ENCODE measurements around the gene LMNTD2. TPM values are rescaled to one million over a fixed set of nuclear protein-coding genes. Genes with fewer than 3 reads are reported as not detected.
"Not testable (repeated sequence)": the region's sequence is repeated elsewhere in the genome, so short reads cannot be mapped to it uniquely, and the experiment has no call there.

The LMNTD2 gene
- total RNA-seq, 1 donor from 2014 or later = 1.9 TPM

DNA sequence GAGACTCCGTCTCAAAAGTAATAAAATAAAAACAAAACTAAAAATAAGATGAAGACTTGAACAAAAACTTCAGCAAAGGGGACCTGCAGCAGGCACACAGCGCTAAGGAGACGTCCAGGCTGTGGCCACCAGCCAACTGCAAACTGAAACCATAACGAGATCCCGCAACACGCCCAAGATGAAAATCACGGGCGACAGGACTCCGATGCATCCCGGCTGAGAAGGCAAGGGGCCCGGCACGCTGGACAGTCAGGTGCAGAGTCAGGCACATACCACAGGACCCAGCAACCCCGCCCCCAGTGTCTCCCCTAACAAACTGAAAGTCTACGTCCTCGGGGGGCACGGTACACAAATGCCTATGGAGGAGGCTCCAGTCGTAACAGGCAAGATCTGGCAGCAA, 34.3 kb downstream of the LMNTD2 start:
- DNase-seq (ENCODE audit: low read depth) = no peak
- Histone ChIP-seq H3K27me3 (ENCODE audit: control insufficient read depth, insufficient read depth, low read length) (no peaks in the 10 kb centered on the region), H3K4me3 (ENCODE audit: low read depth, low read length) (no peak overlapping the region), H3K36me3 (ENCODE audit: control insufficient read depth, insufficient read depth, low read length) (no peaks in the 10 kb centered on the region)
- TF ChIP-seq, protein P1, sequence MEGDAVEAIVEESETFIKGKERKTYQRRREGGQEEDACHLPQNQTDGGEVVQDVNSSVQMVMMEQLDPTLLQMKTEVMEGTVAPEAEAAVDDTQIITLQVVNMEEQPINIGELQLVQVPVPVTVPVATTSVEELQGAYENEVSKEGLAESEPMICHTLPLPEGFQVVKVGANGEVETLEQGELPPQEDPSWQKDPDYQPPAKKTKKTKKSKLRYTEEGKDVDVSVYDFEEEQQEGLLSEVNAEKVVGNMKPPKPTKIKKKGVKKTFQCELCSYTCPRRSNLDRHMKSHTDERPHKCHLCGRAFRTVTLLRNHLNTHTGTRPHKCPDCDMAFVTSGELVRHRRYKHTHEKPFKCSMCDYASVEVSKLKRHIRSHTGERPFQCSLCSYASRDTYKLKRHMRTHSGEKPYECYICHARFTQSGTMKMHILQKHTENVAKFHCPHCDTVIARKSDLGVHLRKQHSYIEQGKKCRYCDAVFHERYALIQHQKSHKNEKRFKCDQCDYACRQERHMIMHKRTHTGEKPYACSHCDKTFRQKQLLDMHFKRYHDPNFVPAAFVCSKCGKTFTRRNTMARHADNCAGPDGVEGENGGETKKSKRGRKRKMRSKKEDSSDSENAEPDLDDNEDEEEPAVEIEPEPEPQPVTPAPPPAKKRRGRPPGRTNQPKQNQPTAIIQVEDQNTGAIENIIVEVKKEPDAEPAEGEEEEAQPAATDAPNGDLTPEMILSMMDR (IDR thresholded peaks at IDR 0.05; ENCODE audit: insufficient read depth, low read length, poor library complexity, severe bottlenecking) = no peak

DNA sequence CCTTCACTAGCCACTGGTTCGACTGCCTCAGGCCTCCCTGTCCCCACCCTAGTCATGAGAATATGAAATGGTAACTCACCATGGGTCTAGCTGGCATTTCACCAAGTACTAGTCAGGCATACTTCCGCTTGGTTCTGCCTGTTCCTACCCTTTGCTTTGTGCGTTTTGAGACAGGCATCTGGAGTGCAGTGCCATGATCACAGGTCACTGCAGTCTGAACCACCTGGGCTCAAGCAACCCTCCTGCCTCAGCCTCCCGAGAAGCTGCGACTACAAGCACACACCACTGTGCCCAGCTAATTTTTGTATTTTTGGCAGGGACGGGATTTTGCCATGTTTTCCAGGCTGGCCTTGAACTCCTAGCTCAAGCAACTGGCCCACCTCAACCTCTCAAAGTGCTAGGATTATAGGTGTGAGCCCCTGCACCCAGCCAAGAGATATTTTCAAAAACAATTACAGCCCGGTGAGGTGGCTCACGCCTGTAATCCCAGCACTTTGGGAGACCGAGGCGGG, 39.3 kb downstream of the LMNTD2 start:
- DNase-seq (ENCODE audit: low read depth) = no peak
- TF ChIP-seq, protein P1 (IDR thresholded peaks at IDR 0.05; ENCODE audit: insufficient read depth, low read length, poor library complexity, severe bottlenecking) = no peak
- no peaks in the 10 kb centered on the region for H3K27me3 ChIP-seq (ENCODE audit: control insufficient read depth, insufficient read depth, low read length)
- no peaks in the 10 kb centered on the region for H3K36me3 ChIP-seq (ENCODE audit: control insufficient read depth, insufficient read depth, low read length)
- no peak overlapping the region for H3K4me3 ChIP-seq (ENCODE audit: low read depth, low read length)

DNA sequence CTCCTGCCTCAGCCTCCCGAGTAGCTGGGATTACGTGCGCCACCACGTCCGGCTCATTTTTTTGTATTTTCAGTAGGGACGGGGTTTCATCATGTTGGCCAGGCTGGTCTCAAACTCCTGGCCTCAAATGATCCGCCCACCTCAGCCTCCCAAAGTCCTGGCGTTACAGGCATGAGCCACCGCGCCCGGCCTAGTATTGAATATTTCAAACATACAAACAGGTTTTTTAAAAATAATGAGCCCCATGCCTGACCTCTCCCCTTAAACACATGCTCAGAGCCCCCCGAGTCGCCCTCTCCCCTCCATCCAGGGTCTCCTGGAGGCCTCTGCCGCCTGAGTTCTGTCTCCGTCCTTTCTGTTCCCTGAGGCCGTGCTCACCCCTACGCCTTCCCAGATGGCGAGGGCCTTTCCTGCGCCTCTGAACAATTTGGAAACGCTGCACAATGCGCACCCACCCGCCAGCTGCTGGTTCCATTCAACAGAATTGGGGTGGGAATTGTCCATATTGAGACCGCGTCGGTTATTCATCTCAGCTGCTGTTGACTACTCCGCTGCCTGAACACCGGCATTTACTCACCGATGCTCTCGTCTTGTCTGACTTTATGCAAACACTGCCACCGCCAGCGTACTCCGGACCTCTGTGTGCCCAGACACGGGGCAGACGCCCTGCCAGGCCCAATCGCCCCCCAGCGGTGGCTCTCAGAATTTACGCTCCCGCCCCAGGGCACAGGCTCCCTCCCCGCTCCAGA, 39.9 kb downstream of the LMNTD2 start:
- no peaks in the 10 kb centered on the region for H3K36me3 ChIP-seq (ENCODE audit: control insufficient read depth, insufficient read depth, low read length)
- no peak overlapping the region for H3K4me3 ChIP-seq (ENCODE audit: low read depth, low read length)
- TF ChIP-seq, protein P1 (IDR thresholded peaks at IDR 0.05; ENCODE audit: insufficient read depth, low read length, poor library complexity, severe bottlenecking) = no peak
- no peaks in the 10 kb centered on the region for H3K27me3 ChIP-seq (ENCODE audit: control insufficient read depth, insufficient read depth, low read length)
- DNase-seq (ENCODE audit: low read depth) = no peak

DNA sequence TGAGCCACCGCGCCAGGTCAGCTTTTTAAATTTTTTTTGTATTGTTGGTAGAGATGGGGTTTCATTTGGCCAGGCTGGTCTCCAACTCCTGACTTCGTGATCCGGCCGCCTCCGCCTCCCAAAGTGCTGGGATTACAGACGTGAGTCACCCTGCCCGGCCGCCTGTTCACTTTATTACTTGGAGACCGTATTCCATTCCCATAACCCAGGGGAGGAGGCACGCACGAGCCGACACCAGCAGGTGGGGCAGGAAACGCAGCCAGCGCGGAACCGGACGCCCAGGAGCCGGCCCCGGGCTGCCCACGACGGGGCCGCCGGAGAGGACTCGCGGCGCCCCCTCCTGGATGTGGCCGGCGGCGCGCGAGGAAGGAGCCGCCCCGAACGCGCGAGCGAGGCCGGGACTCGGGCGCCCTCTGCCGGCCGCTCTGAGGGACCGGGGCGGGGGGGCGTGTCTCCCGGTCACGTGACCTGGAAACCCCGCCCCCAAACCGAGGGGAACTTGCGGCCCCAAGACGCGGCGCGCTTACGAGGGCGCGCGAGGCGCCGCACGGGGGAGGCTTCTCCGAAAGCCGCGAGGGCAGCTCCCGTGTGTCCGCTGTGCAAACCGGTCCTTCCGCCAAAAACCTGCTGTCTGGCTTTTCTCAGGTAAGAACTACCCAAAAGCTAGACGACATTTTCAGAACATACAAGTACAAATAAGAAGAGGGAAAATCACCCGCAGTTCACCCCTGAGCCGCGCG, 41.9 kb downstream of the LMNTD2 start:
- TF ChIP-seq, protein P1 (IDR thresholded peaks at IDR 0.05; ENCODE audit: insufficient read depth, low read length, poor library complexity, severe bottlenecking) = peak; percentile 35
- peak; percentile 81 for DNase-seq (ENCODE audit: low read depth)
- Histone ChIP-seq H3K27me3 (ENCODE audit: control insufficient read depth, insufficient read depth, low read length) (no peaks in the 10 kb centered on the region), H3K36me3 (ENCODE audit: control insufficient read depth, insufficient read depth, low read length) (no peaks in the 10 kb centered on the region), H3K4me3 (ENCODE audit: low read depth, low read length) (peak overlapping the region; percentile 18)

DNA sequence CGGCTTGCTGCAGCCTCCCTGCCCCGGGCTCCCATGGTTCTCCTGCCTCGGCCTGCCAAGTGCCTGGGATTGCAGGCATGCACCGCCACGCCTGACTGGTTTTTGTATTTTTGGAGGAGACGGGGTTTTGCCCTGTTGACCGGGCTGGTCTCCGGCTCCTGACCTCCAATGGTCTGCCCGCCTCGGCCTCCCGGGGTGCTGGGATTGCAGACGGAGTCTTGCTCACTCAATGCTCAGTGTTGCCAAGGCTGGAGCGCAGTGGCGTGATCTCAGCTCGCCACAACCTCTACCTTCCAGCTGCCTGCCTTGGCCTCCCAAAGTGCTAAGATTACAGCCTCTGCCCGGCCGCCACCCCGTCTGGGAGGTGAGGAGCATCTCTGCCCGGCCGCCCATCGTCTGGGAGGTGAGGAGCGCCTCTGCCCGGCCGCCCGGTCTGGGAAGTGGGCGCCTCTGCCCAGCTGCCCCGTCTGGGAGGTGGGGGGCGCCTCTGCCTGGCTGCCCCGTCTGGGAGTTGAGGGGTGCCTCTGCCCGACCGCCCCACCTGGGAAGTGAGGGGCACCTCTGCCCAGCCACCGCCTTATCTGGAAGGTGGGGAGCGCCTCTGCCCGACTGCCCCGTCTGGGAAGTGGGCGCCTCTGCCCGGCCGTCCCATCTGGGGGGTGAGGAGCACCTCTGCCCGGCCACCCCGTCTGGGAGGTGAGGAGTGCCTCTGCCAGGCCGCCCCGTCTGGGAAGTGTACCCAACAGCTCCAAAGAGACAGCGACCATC, 43.4 kb downstream of the LMNTD2 start:
- H3K36me3 ChIP-seq (ENCODE audit: control insufficient read depth, insufficient read depth, low read length); H3K27me3 ChIP-seq (ENCODE audit: control insufficient read depth, insufficient read depth, low read length); DNase-seq (ENCODE audit: low read depth); H3K4me3 ChIP-seq (ENCODE audit: low read depth, low read length): not testable (repeated sequence)

DNA sequence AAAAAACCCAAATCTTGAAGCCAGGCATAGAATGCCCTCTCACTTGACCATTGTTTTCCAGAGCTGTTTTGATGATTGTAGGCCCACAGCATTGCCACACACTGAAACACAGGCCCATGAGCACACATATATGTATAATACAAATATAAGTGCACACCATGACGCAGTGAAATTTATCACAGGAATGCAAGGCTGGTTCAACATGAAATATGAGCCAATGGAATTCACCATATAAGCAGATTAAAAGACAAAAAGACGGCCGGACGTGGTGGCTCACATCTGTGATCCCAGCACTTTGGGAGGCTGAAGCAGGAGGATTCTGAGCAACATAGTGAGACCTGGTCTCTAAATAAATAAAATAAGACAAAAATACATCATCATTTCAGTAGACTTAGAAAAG, 44.1 kb downstream of the LMNTD2 start:
- TF ChIP-seq, protein P1 (IDR thresholded peaks at IDR 0.05; ENCODE audit: insufficient read depth, low read length, poor library complexity, severe bottlenecking) = no peak
- Histone ChIP-seq H3K4me3 (ENCODE audit: low read depth, low read length) (no peak overlapping the region), H3K27me3 (ENCODE audit: control insufficient read depth, insufficient read depth, low read length) (no peaks in the 10 kb centered on the region), H3K36me3 (ENCODE audit: control insufficient read depth, insufficient read depth, low read length) (no peaks in the 10 kb centered on the region)
- DNase-seq (ENCODE audit: low read depth) = no peak
